GM23338 (cell line): ENCODE data around the gene ANKRD11.

ENCODE experiments used
- POLR2AphosphoS5 ChIP-seq: IDR thresholded peaks from 2 replicates; pipeline ENCODE4 v1.6.1; 2016; ENCODE audit warnings: antibody characterized with exemption, low read depth
- TF ChIP-seq, protein P1 (sequence below), 2 experiments: fragments of 200-600 bp in 1 of 2; sonication (generic) in 1 of 2; conservative IDR thresholded peaks; 2 replicates each; pipeline versions ENCODE4 v1.5.1 to v1.6.1; 2016 to 2017; ENCODE audit warnings: antibody characterized with exemption in 2 of 2, low read depth in 2 of 2, mild to moderate bottlenecking in 2 of 2, moderate library complexity in 1 of 2

DNA sequence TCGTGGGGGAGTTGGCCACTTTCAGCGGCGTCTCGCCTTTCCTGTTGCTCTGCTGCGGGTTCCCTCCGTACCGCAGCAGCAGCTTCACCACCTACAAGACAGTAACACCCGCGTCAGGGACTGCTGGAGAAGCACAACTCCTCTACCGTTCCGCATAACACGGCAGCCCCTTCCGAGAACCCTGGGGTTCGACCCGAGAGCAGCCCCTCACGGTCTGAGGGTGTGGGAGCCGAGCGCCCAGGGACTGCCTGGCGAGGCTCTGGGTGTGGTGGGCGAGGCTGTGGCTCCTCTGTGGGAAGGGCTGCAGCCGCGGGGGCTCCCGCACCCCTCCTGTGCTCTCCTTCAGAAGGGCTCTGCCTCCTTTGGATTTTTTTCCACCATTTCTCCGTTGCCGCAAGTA is 204.3 kb downstream of the ANKRD11 start:
- TF ChIP-seq, protein P1, sequence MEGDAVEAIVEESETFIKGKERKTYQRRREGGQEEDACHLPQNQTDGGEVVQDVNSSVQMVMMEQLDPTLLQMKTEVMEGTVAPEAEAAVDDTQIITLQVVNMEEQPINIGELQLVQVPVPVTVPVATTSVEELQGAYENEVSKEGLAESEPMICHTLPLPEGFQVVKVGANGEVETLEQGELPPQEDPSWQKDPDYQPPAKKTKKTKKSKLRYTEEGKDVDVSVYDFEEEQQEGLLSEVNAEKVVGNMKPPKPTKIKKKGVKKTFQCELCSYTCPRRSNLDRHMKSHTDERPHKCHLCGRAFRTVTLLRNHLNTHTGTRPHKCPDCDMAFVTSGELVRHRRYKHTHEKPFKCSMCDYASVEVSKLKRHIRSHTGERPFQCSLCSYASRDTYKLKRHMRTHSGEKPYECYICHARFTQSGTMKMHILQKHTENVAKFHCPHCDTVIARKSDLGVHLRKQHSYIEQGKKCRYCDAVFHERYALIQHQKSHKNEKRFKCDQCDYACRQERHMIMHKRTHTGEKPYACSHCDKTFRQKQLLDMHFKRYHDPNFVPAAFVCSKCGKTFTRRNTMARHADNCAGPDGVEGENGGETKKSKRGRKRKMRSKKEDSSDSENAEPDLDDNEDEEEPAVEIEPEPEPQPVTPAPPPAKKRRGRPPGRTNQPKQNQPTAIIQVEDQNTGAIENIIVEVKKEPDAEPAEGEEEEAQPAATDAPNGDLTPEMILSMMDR (conservative IDR thresholded peaks at IDR 0.05; ENCODE audit: low read depth in 2 of 2): no peak
- TF ChIP-seq POLR2AphosphoS5: no peak
